Erythroblast (primary cell): ENCODE results near the gene USP10.

Source experiments
- GATA1 ChIP-seq: IDR thresholded peaks from 2 replicates; pipeline ENCODE4 v1.6.1; 2011; ENCODE audit warnings: low read depth, mild to moderate bottlenecking, control low read depth, low read length, moderate library complexity
- POLR2A ChIP-seq: IDR thresholded peaks from 2 replicates; pipeline ENCODE4 v1.6.1; 2011; ENCODE audit warnings: mild to moderate bottlenecking, low read length

DNA sequence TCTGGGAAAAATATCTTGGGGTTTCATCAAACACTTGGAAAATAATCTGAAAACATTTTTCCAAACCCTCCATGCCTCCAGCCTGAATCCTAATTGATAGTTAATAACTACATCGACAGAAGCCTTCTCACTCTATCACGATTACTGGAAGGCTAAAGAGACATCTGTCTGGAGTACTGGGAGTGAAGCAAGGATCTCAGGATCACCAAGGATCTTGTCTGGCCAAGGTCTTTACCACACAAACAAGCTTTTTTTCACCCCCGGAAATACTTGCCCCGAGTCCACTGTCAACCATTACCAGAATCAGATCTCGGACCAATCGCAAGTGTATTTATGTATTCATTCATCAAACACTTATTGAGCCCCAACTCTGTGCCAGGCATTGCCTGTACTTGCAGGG is 91.7 kb downstream of the USP10 start:
- TF ChIP-seq POLR2A, result no peak
- TF ChIP-seq GATA1, result no peak
